ENCODE measurements around the gene IL22RA1.

DNA sequence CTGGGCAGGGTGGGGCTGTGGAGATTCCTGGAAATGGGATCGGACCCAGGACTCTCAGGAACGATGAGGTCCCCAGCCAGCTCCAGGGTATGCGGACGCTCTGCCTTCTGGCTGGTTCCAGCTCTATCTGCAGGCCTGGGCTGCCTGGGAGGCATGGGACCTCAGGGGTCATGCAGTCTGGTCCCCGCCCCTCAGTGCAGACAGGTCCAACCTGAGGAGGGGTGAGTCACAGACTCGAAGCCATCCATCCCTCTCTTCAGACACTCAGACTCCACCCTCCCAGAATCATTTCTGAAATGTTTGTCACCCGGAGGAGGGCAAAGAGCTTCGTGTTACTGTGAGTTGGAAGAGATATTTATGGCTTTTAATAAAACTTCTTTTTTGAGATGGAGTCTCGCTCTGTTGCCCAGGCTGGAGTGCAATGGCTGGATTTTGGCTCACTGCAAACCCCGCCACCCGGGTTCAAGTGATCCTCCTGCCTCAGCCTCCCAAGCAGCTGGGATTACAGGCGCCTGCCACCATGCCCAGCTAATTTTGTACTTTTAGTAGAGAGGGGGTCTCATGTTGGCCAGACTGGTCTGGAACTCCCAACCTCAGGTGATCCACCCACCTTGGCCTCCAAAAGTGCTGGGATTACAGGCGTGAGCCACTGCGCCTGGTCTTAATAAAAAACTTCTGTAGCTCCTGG lies 25.1 kb downstream of the IL22RA1 start:
- TF ChIP-seq, protein P1, sequence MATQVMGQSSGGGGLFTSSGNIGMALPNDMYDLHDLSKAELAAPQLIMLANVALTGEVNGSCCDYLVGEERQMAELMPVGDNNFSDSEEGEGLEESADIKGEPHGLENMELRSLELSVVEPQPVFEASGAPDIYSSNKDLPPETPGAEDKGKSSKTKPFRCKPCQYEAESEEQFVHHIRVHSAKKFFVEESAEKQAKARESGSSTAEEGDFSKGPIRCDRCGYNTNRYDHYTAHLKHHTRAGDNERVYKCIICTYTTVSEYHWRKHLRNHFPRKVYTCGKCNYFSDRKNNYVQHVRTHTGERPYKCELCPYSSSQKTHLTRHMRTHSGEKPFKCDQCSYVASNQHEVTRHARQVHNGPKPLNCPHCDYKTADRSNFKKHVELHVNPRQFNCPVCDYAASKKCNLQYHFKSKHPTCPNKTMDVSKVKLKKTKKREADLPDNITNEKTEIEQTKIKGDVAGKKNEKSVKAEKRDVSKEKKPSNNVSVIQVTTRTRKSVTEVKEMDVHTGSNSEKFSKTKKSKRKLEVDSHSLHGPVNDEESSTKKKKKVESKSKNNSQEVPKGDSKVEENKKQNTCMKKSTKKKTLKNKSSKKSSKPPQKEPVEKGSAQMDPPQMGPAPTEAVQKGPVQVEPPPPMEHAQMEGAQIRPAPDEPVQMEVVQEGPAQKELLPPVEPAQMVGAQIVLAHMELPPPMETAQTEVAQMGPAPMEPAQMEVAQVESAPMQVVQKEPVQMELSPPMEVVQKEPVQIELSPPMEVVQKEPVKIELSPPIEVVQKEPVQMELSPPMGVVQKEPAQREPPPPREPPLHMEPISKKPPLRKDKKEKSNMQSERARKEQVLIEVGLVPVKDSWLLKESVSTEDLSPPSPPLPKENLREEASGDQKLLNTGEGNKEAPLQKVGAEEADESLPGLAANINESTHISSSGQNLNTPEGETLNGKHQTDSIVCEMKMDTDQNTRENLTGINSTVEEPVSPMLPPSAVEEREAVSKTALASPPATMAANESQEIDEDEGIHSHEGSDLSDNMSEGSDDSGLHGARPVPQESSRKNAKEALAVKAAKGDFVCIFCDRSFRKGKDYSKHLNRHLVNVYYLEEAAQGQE (IDR thresholded peaks at IDR 0.05; ENCODE audit: low read depth), result no peak
- no peak for TF ChIP-seq YY1 (IDR thresholded peaks at IDR 0.05; ENCODE audit: low read depth)
- no peak for TF ChIP-seq ZBTB7A (IDR thresholded peaks at IDR 0.05; ENCODE audit: low read depth)
- TF ChIP-seq FOXM1 (IDR thresholded peaks at IDR 0.05; ENCODE audit: borderline replicate concordance, low read depth), result no peak

Measured in Ishikawa (cell line).